Stomach (tissue), 9 donors: ENCODE measurements around the gene ECI1. TPM values are rescaled to one million over a fixed set of nuclear protein-coding genes. Genes with fewer than 3 reads are reported as not detected.

ENCODE experiments used
- DNase-seq, 2 donors: peaks; one replicate each; pipeline versions ENCODE4 v3.0.0 to v3.0.0-alpha.2; 2013 to 2019
- H3K27ac ChIP-seq, 5 donors: fragments of 200-600 bp in 4 of 5; sonication (generic) in 4 of 5; one replicate each; pipeline ENCODE4 v1.5.1; 2013 to 2019; ENCODE audit warnings: mild to moderate bottlenecking in 1 of 5, moderate library complexity in 1 of 5
- H3K27me3 ChIP-seq, 3 donors: fragments of 200-600 bp; sonication (generic); one replicate each; pipeline ENCODE4 v1.5.1; 2017 to 2019; ENCODE audit warnings: mixed run types in 1 of 3
- H3K36me3 ChIP-seq, 4 donors: fragments of 200-600 bp; sonication (generic); 1 replicate in 3 of 4; 2 replicates in 1 of 4; pipeline ENCODE4 v1.5.1; 2016 to 2019
- H3K4me1 ChIP-seq, 4 donors: fragments of 200-600 bp; sonication (generic); one replicate each; pipeline ENCODE4 v1.5.1; 2016 to 2019
- H3K4me3 ChIP-seq, 4 donors: fragments of 200-600 bp; sonication (generic) in 3 of 4; one replicate each; pipeline ENCODE4 v1.5.1; 2016 to 2019; ENCODE audit warnings: mild to moderate bottlenecking in 1 of 4
- H3K9me3 ChIP-seq, 4 donors: fragments of 200-600 bp; sonication (generic); one replicate each; pipeline ENCODE4 v1.5.1; 2016 to 2019
- CTCF ChIP-seq, 7 experiments: fragments of 450-650 bp in 4 of 7; fragments of 200-600 bp in 3 of 7; sonication (generic) in 3 of 7; IDR thresholded peaks; one replicate each; pipeline ENCODE4 v1.5.1; 2016 to 2019; ENCODE audit warnings: antibody characterized with exemption in 7 of 7, control low read depth in 2 of 7, mild to moderate bottlenecking in 1 of 7
- EP300 ChIP-seq: sonication (generic); formaldehyde crosslinking; IDR thresholded peaks from one replicate; pipeline ENCODE4 v1.6.1; 2017; ENCODE audit warnings: antibody characterized with exemption
- POLR2A ChIP-seq, 4 donors: fragments of 450-650 bp; IDR thresholded peaks; one replicate each; pipeline ENCODE4 v1.6.1; 2016; ENCODE audit warnings: antibody characterized with exemption in 4 of 4, control low read depth in 2 of 4, mild to moderate bottlenecking in 1 of 4, moderate library complexity in 1 of 4
- POLR2AphosphoS5 ChIP-seq, 3 donors: sonication (generic); formaldehyde crosslinking; IDR thresholded peaks; one replicate each; pipeline ENCODE4 v1.6.1; 2016; ENCODE audit warnings: antibody characterized with exemption in 3 of 3
- WGBS, 5 donors: extraction: QIAGEN DNeasy Blood & Tissue Kit in 3 of 5; methylation state at CpG; one replicate each; pipeline versions ENCODE4 v1.1.5 to v1.1.7; 2013 to 2018; 5-methylcytosine and 5-hydroxymethylcytosine counted together
- intact Hi-C: fragments of 100-400 bp; cut with DNase I; formaldehyde crosslinking; loops from one replicate; pipeline ENCODE4 v1.15.1; 2023; ENCODE audit warnings: low total_unique reads
- polyA plus RNA-seq, 3 donors: library from polyadenylated mRNA; stranded (reverse); fragments of 200-250 nt; gene quantifications; one replicate each; pipeline ENCODE4 v1.2.3, GENCODE V29; 2013
- small RNA-seq, 4 donors: library from RNA; depleted of rRNA; stranded (forward); fragments of <200 nt; gene quantifications; one replicate each; pipeline ENCODE3, GENCODE V24; 2016
- total RNA-seq, 5 donors: library from RNA; depleted of rRNA; stranded (reverse); fragments of >200 nt; gene quantifications; one replicate each; pipeline versions ENCODE4 v1.1.0 to v1.2.3, GENCODE V29; 2014 to 2016
- donor health status: healthy with polysubstance abuse.
- donor health status: Bipolar disorder and iron deficiency.
- donor health status: healthy.

The ECI1 gene
- total and polyA plus RNA-seq, 8 donors = 20.4 to 234 (median 107) TPM

GRCh38 chr16:2191446-2191706, 60.0 kb downstream of the ECI1 start:
- no peak for TF ChIP-seq POLR2A (IDR thresholded peaks at IDR 0.05)
- TF ChIP-seq EP300 = no peak
- no peak for TF ChIP-seq CTCF (IDR thresholded peaks at IDR 0.05)
- no peak for TF ChIP-seq POLR2AphosphoS5 (IDR thresholded peaks at IDR 0.05)
- no peaks in the 10 kb centered on the region for H3K9me3 ChIP-seq

DNA sequence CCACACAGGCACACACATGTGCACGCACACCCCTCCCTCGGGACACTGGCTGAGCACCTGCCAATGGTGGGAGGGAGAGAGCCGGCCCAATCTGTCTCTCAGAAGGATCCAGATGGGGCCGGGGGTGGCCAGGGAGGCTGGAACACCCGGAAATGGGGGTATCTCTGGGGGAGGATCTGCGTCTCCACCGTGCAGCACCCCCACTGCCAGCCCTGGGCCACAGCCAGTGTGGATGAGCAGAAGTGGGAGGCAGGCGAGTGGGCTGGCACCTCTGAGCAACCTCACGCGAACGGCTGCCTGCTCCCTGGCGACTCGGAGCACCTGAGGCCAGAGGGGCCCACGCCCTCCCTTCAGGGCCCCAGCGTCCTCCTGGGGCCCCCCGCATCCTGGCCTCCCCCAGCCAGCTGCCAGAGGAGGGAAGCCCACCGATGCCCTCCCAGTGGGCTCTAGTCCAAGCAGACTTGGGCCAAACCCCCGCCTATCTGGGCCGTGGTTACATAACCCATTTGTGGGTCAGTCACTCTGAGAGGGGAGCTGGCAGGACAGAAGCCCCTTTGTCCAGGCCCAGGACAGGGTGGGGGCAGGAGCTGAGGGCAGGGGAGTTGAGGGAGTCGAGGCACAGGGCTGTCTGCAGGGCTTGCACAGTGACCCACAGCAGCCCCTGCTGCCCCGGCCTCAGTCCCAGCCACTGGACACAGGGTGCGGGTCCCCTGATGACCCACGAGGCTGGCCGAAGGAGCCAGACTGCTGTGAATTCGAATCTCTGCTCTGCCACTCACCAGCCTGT, 60.5 kb downstream of the ECI1 start:
- WGBS, 5 donors = 75 to 80% (median 76%) methylated on average over 16 to 25 of the region's 25 CpGs
- no peak for TF ChIP-seq POLR2A (IDR thresholded peaks at IDR 0.05)
- TF ChIP-seq EP300 = no peak
- no peak for TF ChIP-seq POLR2AphosphoS5 (IDR thresholded peaks at IDR 0.05)
- no peak for TF ChIP-seq CTCF (IDR thresholded peaks at IDR 0.05)
- DNase-seq = no peak
- Histone ChIP-seq H3K4me1 (peaks cover 9 to 14% (median 10%) of the 10 kb centered on the region in 4 donors), H3K36me3 (no peaks in the 10 kb centered on the region), H3K27me3 (peaks cover 0 to 25% (median 19%) of the 10 kb centered on the region in 3 donors), H3K9me3 (no peaks in the 10 kb centered on the region), H3K4me3 (no peak overlapping the region), H3K27ac (no peak overlapping the region)
- intact Hi-C loops = loop anchor here (10.0 kb wide), 1 partner anchor 304 kb away; no protein-coding TSS in a partner anchor

More at GRCh38 chr16:2191446-2191706, 60.0 kb downstream of the ECI1 start:
- H3K27me3 ChIP-seq = peaks cover 0 to 30% (median 23%) of the 10 kb centered on the region in 3 donors
- no peak overlapping the region for H3K27ac ChIP-seq
- H3K36me3 ChIP-seq = no peaks in the 10 kb centered on the region
- no peak for DNase-seq
- H3K4me1 ChIP-seq = peaks cover 13 to 18% (median 14%) of the 10 kb centered on the region in 4 donors
- 68 to 88% (median 84%) methylated on average over 3 to 11 of the region's 11 CpGs; no CpG with 5 or more reads in 1 of the 5 donors for WGBS, 5 donors
- intact Hi-C loops = loop anchor here (10.0 kb wide), 1 partner anchor 303 kb away; no protein-coding TSS in a partner anchor
- H3K4me3 ChIP-seq = no peak overlapping the region

- no peak for TF ChIP-seq POLR2A (IDR thresholded peaks at IDR 0.05)
- TF ChIP-seq CTCF (IDR thresholded peaks at IDR 0.05) = no peak
- TF ChIP-seq POLR2AphosphoS5 (IDR thresholded peaks at IDR 0.05) = no peak
- Histone ChIP-seq H3K36me3 (no peaks in the 10 kb centered on the region), H3K27ac (no peak overlapping the region), H3K4me1 (peaks cover 2 to 7% (median 3%) of the 10 kb centered on the region in 4 donors), H3K9me3 (no peaks in the 10 kb centered on the region), H3K4me3 (no peak overlapping the region), H3K27me3 (peaks cover 0 to 18% (median 12%) of the 10 kb centered on the region in 3 donors)
- no peak for DNase-seq
- intact Hi-C loops = loop anchor here (10.0 kb wide), 1 partner anchor 305 kb away; no protein-coding TSS in a partner anchor
- 74 to 82% (median 79%) methylated on average over 14 to 24 of the region's 24 CpGs for WGBS, 5 donors
These were observed 61.3 kb downstream of the ECI1 start for GRCh38 chr16:2190002-2190658.

Small RNA genes within 50 kb of the gene (small RNA-seq; reads per million reads assigned to genes)
- 0 reads per million in 4 donors for gene MIR3677
- 0 reads per million in 4 donors for gene MIR4717

Other genes with a start within 250 kb of the ECI1 start
- 10 to 100 TPM; 16.3 to 86.2 (median 34.8) TPM for gene ZNF598, start 241.8 kb downstream of the ECI1 start, total RNA-seq
- 10 to 100 TPM; 21.1 to 31.0 (median 21.4) TPM for gene ZNF598, start 241.8 kb downstream of the ECI1 start, polyA plus RNA-seq
- under 1 TPM in 1 of 5 donors, not detected in 4; 0.55 TPM for gene NPW, start 231.8 kb downstream of the ECI1 start, total RNA-seq
- 10 to 100 TPM in 1 of 3 donors, 1 to 10 TPM in 2; 1.6 to 12.4 (median 2.4) TPM for gene NPW, start 231.8 kb downstream of the ECI1 start, polyA plus RNA-seq
- gene NHERF2, start 224.7 kb downstream of the ECI1 start, total RNA-seq = 100 to 1,000 TPM in 2 of 5 donors, 10 to 100 TPM in 3; 17.4 to 201 (median 95.5) TPM
- gene NHERF2, start 224.7 kb downstream of the ECI1 start, polyA plus RNA-seq = 100 to 1,000 TPM in 2 of 3 donors, 10 to 100 TPM in 1; 65.4 to 236 (median 157) TPM
- 100 to 1,000 TPM in 2 of 5 donors, 1 to 10 TPM in 3; 2.3 to 663 (median 9.5) TPM for gene NTHL1, start 203.8 kb downstream of the ECI1 start, total RNA-seq
- 10 to 100 TPM; 29.2 to 40.6 (median 36.6) TPM for gene NTHL1, start 203.8 kb downstream of the ECI1 start, polyA plus RNA-seq
- gene TSC2, start 203.6 kb downstream of the ECI1 start, total RNA-seq = 100 to 1,000 TPM in 3 of 5 donors, 10 to 100 TPM in 2; 68.5 to 369 (median 118) TPM
- gene TSC2, start 203.6 kb downstream of the ECI1 start, polyA plus RNA-seq = 10 to 100 TPM; 40.8 to 46.0 (median 41.1) TPM
- 100 to 1,000 TPM in 3 of 5 donors, 10 to 100 TPM in 2; 88.5 to 776 (median 459) TPM for gene PKD1, start 115.7 kb downstream of the ECI1 start, total RNA-seq
- gene PKD1, start 115.7 kb downstream of the ECI1 start, polyA plus RNA-seq = 10 to 100 TPM; 10.4 to 58.9 (median 22.7) TPM
- 100 to 1,000 TPM in 1 of 5 donors, 10 to 100 TPM in 1, not detected in 3; 27.2 to 114 TPM for gene RAB26, start 103.0 kb downstream of the ECI1 start, total RNA-seq
- gene RAB26, start 103.0 kb downstream of the ECI1 start, polyA plus RNA-seq = 10 to 100 TPM; 15.1 to 63.4 (median 20.3) TPM
- gene TRAF7, start 95.8 kb downstream of the ECI1 start, total RNA-seq = 100 to 1,000 TPM in 1 of 5 donors, 10 to 100 TPM in 4; 20.9 to 204 (median 58.9) TPM
- gene TRAF7, start 95.8 kb downstream of the ECI1 start, polyA plus RNA-seq = 10 to 100 TPM; 27.1 to 39.5 (median 37.3) TPM
- under 1 TPM in 1 of 5 donors, not detected in 4; 0.73 TPM for gene CASKIN1, start 55.0 kb downstream of the ECI1 start, total RNA-seq
- gene CASKIN1, start 55.0 kb downstream of the ECI1 start, polyA plus RNA-seq = under 1 TPM; 0.15 to 0.55 (median 0.19) TPM
- gene MLST8, start 46.1 kb downstream of the ECI1 start, total RNA-seq = 100 to 1,000 TPM in 1 of 5 donors, 10 to 100 TPM in 3, 1 to 10 TPM in 1; 7.5 to 235 (median 56.2) TPM
- 10 to 100 TPM; 46.8 to 68.1 (median 55.3) TPM for gene MLST8, start 46.1 kb downstream of the ECI1 start, polyA plus RNA-seq
- gene BRICD5, start 40.7 kb downstream of the ECI1 start, total RNA-seq = 10 to 100 TPM in 4 of 5 donors, 1 to 10 TPM in 1; 2.6 to 78.8 (median 16.5) TPM
- gene BRICD5, start 40.7 kb downstream of the ECI1 start, polyA plus RNA-seq = 1 to 10 TPM; 4.2 to 6.5 (median 6.3) TPM
- 10 to 100 TPM in 4 of 5 donors, 1 to 10 TPM in 1; 9.4 to 90.4 (median 15.9) TPM for gene PGP, start 36.7 kb downstream of the ECI1 start, total RNA-seq
- 10 to 100 TPM in 2 of 3 donors, 1 to 10 TPM in 1; 9.3 to 11.0 (median 10.0) TPM for gene PGP, start 36.7 kb downstream of the ECI1 start, polyA plus RNA-seq
- 100 to 1,000 TPM in 1 of 5 donors, 10 to 100 TPM in 4; 12.7 to 114 (median 64.5) TPM for gene E4F1, start 28.0 kb downstream of the ECI1 start, total RNA-seq
- gene E4F1, start 28.0 kb downstream of the ECI1 start, polyA plus RNA-seq = 10 to 100 TPM; 21.4 to 25.2 (median 23.8) TPM
- not detected for gene DNASE1L2, start 15.1 kb downstream of the ECI1 start, total RNA-seq
- gene DNASE1L2, start 15.1 kb downstream of the ECI1 start, polyA plus RNA-seq = under 1 TPM in 2 of 3 donors, not detected in 1; 0.68 to 0.90 TPM
- gene RNPS1, start 16.5 kb upstream of the ECI1 start, total RNA-seq = 100 to 1,000 TPM in 4 of 5 donors, 10 to 100 TPM in 1; 72.7 to 162 (median 116) TPM
- 100 to 1,000 TPM in 1 of 3 donors, 10 to 100 TPM in 2; 80.9 to 127 (median 99.2) TPM for gene RNPS1, start 16.5 kb upstream of the ECI1 start, polyA plus RNA-seq
- 10 to 100 TPM in 1 of 5 donors, 1 to 10 TPM in 4; 3.8 to 39.3 (median 4.9) TPM for gene ABCA3, start 89.1 kb upstream of the ECI1 start, total RNA-seq
- 1 to 10 TPM in 2 of 3 donors, under 1 TPM in 1; 0.61 to 2.7 (median 2.4) TPM for gene ABCA3, start 89.1 kb upstream of the ECI1 start, polyA plus RNA-seq
- gene CCNF, start 177.9 kb upstream of the ECI1 start, total RNA-seq = 1 to 10 TPM; 1.3 to 7.8 (median 5.2) TPM
- gene CCNF, start 177.9 kb upstream of the ECI1 start, polyA plus RNA-seq = 1 to 10 TPM in 2 of 3 donors, under 1 TPM in 1; 0.46 to 3.6 (median 1.9) TPM
- 1 to 10 TPM in 3 of 5 donors, not detected in 2; 1.3 to 3.8 (median 3.6) TPM for gene TEDC2, start 208.5 kb upstream of the ECI1 start, total RNA-seq
- 1 to 10 TPM in 2 of 3 donors, not detected in 1; 1.5 to 2.7 TPM for gene TEDC2, start 208.5 kb upstream of the ECI1 start, polyA plus RNA-seq
- gene NTN3, start 219.7 kb upstream of the ECI1 start, total RNA-seq = 1 to 10 TPM in 1 of 5 donors, not detected in 4; 1.8 TPM
- not detected for gene NTN3, start 219.7 kb upstream of the ECI1 start, polyA plus RNA-seq
- gene TBC1D24, start 223.5 kb upstream of the ECI1 start, total RNA-seq = 10 to 100 TPM in 4 of 5 donors, 1 to 10 TPM in 1; 5.0 to 35.6 (median 18.7) TPM
- 1 to 10 TPM; 3.2 to 4.2 (median 3.4) TPM for gene TBC1D24, start 223.5 kb upstream of the ECI1 start, polyA plus RNA-seq